Activated CD4-positive, alpha-beta T cell treated with anti-CD3 and anti-CD28 coated beads, Interleukin-2, amount 50 U/mL, for 48 hours (primary cell): ENCODE data around the gene DNAH17.
A peak's percentile ranks its signal among the peaks of the same experiment; 100 is the strongest.

Experiments used
- DNase-seq, 2 experiments: peaks; one replicate each; pipeline ENCODE4 v3.0.0-alpha.2; 2020

DNAH17 gene

GRCh38 chr17:78494696-78495330 lies 82.4 kb downstream of the DNAH17 start:
- no peak for DNase-seq

- no peak for DNase-seq
Measured at GRCh38 chr17:78493853-78494695, 83.1 kb downstream of the DNAH17 start.

DNA sequence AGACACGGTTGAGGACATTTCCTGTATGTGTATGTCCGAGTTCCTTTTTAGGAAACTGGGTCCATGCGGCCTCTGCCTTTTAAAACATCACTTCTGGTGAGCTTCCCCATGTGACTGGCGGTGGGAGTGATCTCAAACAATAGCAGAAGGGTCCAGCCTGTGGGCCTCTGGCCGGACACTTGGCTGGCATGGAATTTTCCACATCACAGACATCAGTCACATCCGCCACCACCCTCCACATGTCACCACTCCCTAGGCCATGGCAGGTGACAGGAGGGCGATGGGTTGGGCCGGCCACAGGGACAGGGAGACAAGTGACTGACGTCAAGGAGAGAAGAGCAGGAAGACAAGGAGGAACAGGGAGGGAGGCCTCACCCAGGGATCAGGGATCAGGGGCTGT lies 83.7 kb downstream of the DNAH17 start:
- no peak for DNase-seq

DNA sequence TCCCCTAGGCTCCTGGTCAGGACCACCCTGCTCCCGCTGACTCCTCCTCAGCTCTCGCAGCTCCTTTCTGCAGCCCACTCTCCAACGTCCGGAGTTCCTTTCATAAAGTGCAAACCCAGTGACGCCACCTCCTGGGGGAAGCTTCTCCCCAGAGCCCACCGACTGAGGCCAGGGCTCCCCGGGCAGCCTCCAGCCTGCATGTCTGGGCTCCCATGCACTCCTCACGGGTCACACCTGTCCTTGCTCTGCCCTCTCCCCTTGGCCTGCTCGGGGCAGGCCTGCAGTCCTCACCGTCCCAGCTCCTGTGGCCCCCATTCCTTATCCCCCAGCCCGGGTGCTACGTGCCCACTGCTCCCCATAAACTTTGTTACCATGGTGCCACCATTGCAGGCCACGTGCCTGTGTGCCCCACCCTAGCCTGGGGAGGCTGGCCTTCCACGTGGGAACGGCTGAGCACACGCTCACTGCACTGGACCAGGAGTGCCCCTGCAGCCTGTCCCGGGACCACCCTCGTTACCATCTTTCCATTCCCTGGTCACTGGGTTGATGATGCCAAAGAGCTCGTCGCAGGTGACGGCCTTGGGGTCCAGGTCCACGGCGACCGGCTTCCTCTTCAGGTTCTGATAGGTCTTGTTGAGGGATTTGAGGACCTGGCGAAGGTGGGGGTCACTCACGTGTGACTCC lies 84.9 kb downstream of the DNAH17 start:
- no peak for DNase-seq

GRCh38 chr17:78491236-78492115 lies 85.7 kb downstream of the DNAH17 start:
- DNase-seq, result no peak

GRCh38 chr17:78490673-78491072 lies 86.5 kb downstream of the DNAH17 start:
- no peak for DNase-seq

- no peak for DNase-seq
Measured at GRCh38 chr17:78490156-78490555, 87.0 kb downstream of the DNAH17 start.

DNA sequence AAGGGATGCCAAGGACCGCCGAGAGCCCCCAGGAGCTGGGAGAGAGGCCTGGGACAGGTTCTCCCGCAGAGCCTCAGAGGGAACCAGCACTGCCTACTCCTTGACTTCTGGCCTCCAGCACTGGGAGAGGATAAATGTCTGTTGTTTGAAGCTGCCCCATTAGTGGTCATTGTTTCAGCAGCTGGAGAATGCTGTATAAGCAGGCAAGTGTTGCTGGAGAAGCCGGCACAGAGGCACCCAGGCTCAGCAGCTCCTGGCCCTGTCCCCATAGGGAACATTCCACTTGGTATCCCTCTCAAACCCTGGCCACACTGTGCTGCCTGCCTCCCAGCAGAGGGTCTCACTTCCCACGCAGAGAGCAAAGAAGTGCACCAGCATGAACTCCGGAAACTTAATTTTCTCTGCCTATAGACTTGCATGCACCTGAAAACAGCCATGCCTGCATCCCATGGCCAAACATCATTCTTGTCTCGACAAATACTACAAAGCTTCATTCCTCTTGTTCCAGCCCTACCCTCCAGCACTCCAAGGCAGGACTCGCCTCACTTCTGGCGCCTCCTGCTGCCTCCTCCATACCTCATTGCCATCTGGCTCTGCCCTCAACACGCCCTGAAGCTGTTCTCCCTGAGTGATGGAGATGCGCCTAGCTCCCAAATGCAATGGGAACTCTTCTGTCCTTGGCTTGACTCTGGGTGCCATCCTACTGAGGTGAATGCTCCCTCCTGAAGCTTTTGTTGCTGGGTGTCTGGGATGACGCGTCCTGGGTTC lies 88.1 kb downstream of the DNAH17 start:
- no peak for DNase-seq

GRCh38 chr17:78488156-78488555 lies 89.0 kb downstream of the DNAH17 start:
- no peak for DNase-seq

DNA sequence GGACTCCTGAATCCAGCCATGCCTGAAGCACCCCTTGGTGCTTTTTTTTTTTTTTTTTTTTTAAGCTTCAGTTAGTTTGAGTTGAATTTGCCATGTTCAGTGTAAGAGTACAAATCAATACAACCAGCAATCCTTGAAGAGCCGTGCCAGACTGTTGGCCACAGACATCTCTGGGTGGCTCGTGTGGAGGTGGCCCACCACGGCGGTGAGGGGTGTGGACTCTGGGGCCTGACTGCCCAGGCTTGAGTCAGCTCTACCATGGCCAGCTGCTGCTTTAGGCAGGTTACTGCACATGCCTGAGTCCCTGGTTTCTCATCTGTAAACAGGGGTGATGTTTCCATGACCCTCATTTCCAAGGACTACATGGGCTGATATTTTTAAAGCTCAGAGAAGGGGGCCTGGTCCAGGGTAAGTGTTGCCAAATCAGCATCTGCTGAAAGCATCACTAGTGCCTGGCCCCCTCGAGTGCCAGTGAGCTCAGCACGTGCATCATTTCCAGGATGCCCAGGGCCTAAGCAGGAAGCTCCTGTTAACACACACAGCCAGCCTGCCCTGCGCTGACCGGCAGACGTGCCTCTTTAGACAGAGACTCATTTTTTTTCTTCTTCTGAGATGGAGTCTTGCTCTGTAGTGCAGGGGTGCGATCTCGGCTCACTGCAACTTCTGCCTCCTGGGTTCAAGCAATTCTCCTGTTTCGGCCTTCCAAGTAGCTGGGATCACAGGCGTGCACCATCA lies 90.1 kb downstream of the DNAH17 start:
- DNase-seq, result no peak

DNA sequence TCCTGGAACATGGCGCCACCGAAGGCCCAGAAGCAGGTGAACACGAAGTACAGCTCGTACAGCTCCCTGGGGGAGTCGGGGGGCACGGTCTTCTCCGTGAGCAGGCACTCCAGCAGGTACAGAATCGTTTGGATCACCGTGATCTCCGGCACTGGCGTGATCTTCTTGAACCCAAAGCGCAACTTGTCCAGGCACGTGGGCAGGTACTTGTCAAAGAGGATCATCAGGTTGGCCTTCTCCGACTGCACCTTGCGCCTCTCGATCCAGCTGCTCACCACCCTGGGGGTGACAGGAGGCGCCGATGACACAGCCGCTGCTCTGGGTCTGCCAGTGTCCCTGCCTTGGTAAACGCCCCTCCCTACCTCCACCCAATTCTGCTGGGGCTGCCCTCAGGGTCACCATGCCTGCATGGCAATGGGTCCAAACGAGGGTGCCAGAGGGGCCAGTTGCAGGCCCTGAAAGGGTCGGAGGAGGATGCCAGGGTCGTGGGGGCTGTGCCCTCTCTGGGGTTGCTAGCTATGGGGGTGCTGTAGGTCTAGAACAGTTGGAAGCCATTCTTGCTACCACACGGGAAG lies 90.9 kb downstream of the DNAH17 start:
- DNase-seq, result no peak

DNA sequence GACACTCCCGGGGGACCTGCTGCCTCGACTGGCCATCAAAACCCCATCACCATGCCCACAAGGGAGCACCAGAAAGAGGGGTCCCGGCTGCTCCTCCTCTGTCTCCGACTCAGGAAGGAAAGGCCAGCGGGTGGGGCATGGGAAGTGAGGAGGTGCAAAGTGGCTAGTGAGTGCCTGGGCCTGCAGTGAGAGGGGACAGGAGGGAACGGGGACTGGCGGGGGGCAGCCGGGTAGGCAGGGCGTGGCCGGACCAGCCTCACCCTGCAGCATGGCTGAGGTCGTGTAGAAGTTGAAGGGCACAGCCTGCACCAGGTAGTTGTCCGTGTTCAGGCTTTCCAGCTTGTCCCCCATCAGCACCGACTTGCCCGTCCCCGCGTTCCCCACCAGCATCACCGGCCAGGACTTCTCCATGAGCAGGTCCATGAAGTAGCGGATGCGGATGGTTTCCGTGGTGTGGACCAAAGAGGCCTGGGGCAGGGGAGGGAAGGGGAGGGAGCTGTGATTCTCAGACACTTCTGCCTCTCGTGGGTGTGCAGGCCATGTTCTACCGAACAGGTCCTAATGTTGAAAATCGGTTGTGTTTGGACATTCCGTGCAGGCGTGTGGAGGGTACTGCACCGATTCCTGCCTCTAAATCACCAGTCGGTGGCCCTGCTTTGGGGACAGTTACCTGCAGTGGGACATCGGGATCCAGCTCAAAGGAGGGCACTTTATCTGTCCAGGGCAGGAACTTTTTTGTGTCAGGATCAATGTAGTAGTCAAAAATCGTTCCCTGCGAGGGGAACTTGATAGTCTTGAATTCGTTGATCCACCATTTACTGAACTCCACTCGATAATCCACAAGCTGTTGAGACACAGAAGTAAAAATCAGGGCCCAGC lies 91.7 kb downstream of the DNAH17 start:
- no peak for DNase-seq

- peak; percentile 70 to 73 for DNase-seq
Measured at GRCh38 chr17:78484271-78485246, 92.6 kb downstream of the DNAH17 start.

- no peak for DNase-seq
Measured at GRCh38 chr17:78479369-78479768, 97.8 kb downstream of the DNAH17 start.

DNA sequence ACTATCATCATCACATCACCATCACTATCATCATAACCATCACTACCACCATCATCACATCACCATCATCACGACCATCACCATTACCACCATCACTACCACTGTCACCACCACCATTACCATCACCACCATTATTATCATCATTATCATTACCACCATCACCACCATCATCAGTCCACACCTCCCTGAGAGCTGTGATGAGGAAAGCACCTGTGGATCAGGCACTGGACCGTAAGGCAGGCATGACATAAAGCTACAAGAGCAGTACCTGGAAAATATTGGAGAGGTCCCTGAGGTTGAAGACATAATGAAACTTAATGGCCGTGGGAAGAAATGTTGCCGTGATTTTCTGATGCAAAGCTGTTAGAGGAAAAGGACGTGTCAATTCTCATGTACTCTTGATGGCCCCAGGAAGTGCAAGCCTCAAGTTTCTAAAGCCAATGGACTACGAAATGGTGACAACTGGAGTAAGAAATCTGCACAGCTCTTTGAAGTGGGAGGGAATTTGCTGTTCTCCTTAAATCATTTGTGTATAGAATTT lies 98.4 kb downstream of the DNAH17 start:
- DNase-seq, result no peak

- no peak for DNase-seq
Measured at GRCh38 chr17:78477913-78478756, 99.1 kb downstream of the DNAH17 start.

- no peak for DNase-seq
Measured at GRCh38 chr17:78476973-78477372, 100.2 kb downstream of the DNAH17 start.
